MCF 10A (cell line): ENCODE results near the gene CRNKL1. TPM values are rescaled to one million over a fixed set of nuclear protein-coding genes. Genes with fewer than 3 reads are reported as not detected.
"Not testable (repeated sequence)": the region's sequence is repeated elsewhere in the genome, so short reads cannot be mapped to it uniquely, and the experiment has no call there.

Experiments
- BruUV-seq: library from RNA; stranded (reverse); fragments of 400-500 nt; replicated peaks from 2 replicates; lab custom pipeline; 2021; lab: Mats Ljungman, UMichigan
- CTCF ChIA-PET: fragments of 300-600 bp; sonication (Branson Sonifier 250); formaldehyde crosslinking; extraction: SDS; loops from one replicate; lab custom pipeline; 2021; ENCODE audit warnings: antibody characterized with exemption, inconsistent platforms; lab: Yijun Ruan, JAX
- POLR2A ChIA-PET: fragments of 300-600, 350-650 bp; sonication (Branson Sonifier 250); formaldehyde crosslinking; extraction: SDS; loops from one replicate; lab custom pipeline; 2020; ENCODE audit warnings: antibody characterized with exemption, inconsistent platforms; lab: Yijun Ruan, JAX
- DNase-seq: peaks from one replicate; pipeline ENCODE4 v3.0.0-alpha.2; 2018; ENCODE audit not compliant: unreplicated experiment
- H3K27ac Mint-ChIP-seq: one replicate; pipeline ENCODE4 v1.8.0; 2022; ENCODE audit warnings: mild to moderate bottlenecking, low read depth, mixed read lengths; ENCODE audit not compliant: unreplicated experiment
- H3K27me3 Mint-ChIP-seq: one replicate; pipeline ENCODE4 v1.8.0; 2022; ENCODE audit warnings: mixed read lengths; ENCODE audit not compliant: insufficient read depth, unreplicated experiment
- H3K36me3 Mint-ChIP-seq: one replicate; pipeline ENCODE4 v1.8.0; 2022; ENCODE audit warnings: mild to moderate bottlenecking, moderate library complexity, mixed read lengths; ENCODE audit not compliant: insufficient read depth, unreplicated experiment
- H3K4me1 Mint-ChIP-seq: one replicate; pipeline ENCODE4 v1.8.0; 2022; ENCODE audit warnings: mixed read lengths; ENCODE audit not compliant: insufficient read depth, unreplicated experiment
- H3K4me3 Mint-ChIP-seq: one replicate; pipeline ENCODE4 v1.8.0; 2022; ENCODE audit warnings: mild to moderate bottlenecking, moderate library complexity, mixed read lengths; ENCODE audit not compliant: unreplicated experiment
- H3K9me3 Mint-ChIP-seq: one replicate; pipeline ENCODE4 v1.8.0; 2022; ENCODE audit warnings: mixed read lengths; ENCODE audit not compliant: unreplicated experiment
- CTCF ChIP-seq: fragments of 200-600 bp; IDR thresholded peaks from one replicate; pipeline ENCODE4 v1.8.0; 2022; ENCODE audit warnings: antibody characterized with exemption, mild to moderate bottlenecking; ENCODE audit not compliant: unreplicated experiment
- intact Hi-C: fragments of 100-400 bp; cut with micrococcal nuclease; formaldehyde crosslinking; loops from 2 replicates; pipeline ENCODE4 v1.14.1; 2022
- total RNA-seq: library from RNA; stranded (reverse); gene quantifications from 2 replicates; pipeline ENCODE4 v1.2.3, GENCODE V29; 2022

The CRNKL1 gene
- total RNA-seq, 1 experiment from 2014 or later: 20.1 TPM

- ChIA-PET CTCF (interaction anchor here (1.2 to 1.8 kb wide), 2 partner anchors 225 to 318 kb away, joined by 6 read pairs; no protein-coding TSS in a partner anchor), POLR2A (interaction anchor here (0.6 to 1.3 kb wide), 8 partner anchors 10 to 225 kb away, joined by 3 to 7 read pairs (median 3); no protein-coding TSS in a partner anchor)
- H3K27ac Mint-ChIP-seq: peak overlapping the region; percentile 44
- intact Hi-C loops: no loop called here
- no peaks in the 10 kb centered on the region for H3K27me3 Mint-ChIP-seq
- BruUV-seq: no TSS peak
- H3K9me3 Mint-ChIP-seq: no peaks in the 10 kb centered on the region
- peaks cover 5% of the 10 kb centered on the region for H3K4me1 Mint-ChIP-seq
- no peaks in the 10 kb centered on the region for H3K36me3 Mint-ChIP-seq
- TF ChIP-seq CTCF: no peak
- peak; percentile 33 for DNase-seq
- H3K4me3 Mint-ChIP-seq: no peak overlapping the region
Observed at GRCh38 chr20:20010639-20011500, 41.4 kb downstream of the CRNKL1 start.

GRCh38 chr20:20009784-20010253 lies 42.4 kb downstream of the CRNKL1 start:
- BruUV-seq: no TSS peak
- Mint-ChIP-seq H3K27ac (no peak overlapping the region), H3K27me3 (no peaks in the 10 kb centered on the region), H3K4me3 (no peak overlapping the region), H3K36me3 (peaks cover 8% of the 10 kb centered on the region), H3K4me1 (peaks cover 5% of the 10 kb centered on the region), H3K9me3 (no peaks in the 10 kb centered on the region)
- CTCF ChIA-PET: interaction anchor here (0.6 to 1.8 kb wide), 4 partner anchors 10 to 317 kb away, joined by 3 to 6 read pairs (median 4); no protein-coding TSS in a partner anchor
- intact Hi-C loops: no loop called here
- no peak for TF ChIP-seq CTCF
- POLR2A ChIA-PET: interaction anchor here (0.8 to 1.3 kb wide), 4 partner anchors 9 to 34 kb away, joined by 3 to 7 read pairs (median 4); no protein-coding TSS in a partner anchor
- DNase-seq: no peak

- no TSS peak for BruUV-seq
- Mint-ChIP-seq H3K27me3 (no peaks in the 10 kb centered on the region), H3K4me3 (no peak overlapping the region), H3K4me1 (peaks cover 6% of the 10 kb centered on the region), H3K9me3 (no peaks in the 10 kb centered on the region), H3K36me3 (peaks cover 47% of the 10 kb centered on the region), H3K27ac (no peak overlapping the region)
- DNase-seq: no peak
- POLR2A ChIA-PET: interaction anchor here (1.2 to 1.7 kb wide), 7 partner anchors 10 to 91 kb away, joined by 3 to 7 read pairs (median 4); partner anchors contain the start of gene NAA20
- intact Hi-C loops: no loop called here
- no peak for TF ChIP-seq CTCF
- CTCF ChIA-PET: interaction anchor here (0.9 to 1.3 kb wide), 6 partner anchors 11 to 589 kb away, joined by 3 to 9 read pairs (median 5); partner anchors contain the start of gene NAA20
Observed at GRCh38 chr20:20005342-20005741, 46.9 kb downstream of the CRNKL1 start.

- H3K36me3 Mint-ChIP-seq: peaks cover 61% of the 10 kb centered on the region
- POLR2A ChIA-PET: interaction anchor here (0.6 to 1.8 kb wide), 5 partner anchors 9 to 216 kb away, joined by 3 to 9 read pairs (median 4); partner anchors contain the start of gene NAA20
- BruUV-seq, H3K4me3 Mint-ChIP-seq, H3K27ac Mint-ChIP-seq, DNase-seq, H3K4me1 Mint-ChIP-seq, intact Hi-C loops, H3K27me3 Mint-ChIP-seq, H3K9me3 Mint-ChIP-seq: not testable (repeated sequence)
- CTCF ChIA-PET: interaction anchor here (0.6 to 1.3 kb wide), 5 partner anchors 12 to 1103 kb away, joined by 3 to 9 read pairs (median 7); no protein-coding TSS in a partner anchor
Observed at GRCh38 chr20:20003955-20004322, 48.3 kb downstream of the CRNKL1 start.
